Bronchus fibroblast of lung (primary cell): ENCODE results near the gene TMEM19. TPM values are rescaled to one million over a fixed set of nuclear protein-coding genes. Genes with fewer than 3 reads are reported as not detected.

Experiments
- total RNA-seq: library from RNA; depleted of rRNA; stranded (reverse); fragments of >200 nt; gene quantifications from 2 replicates; pipeline ENCODE4 v1.2.3, GENCODE V29; 2015

TMEM19 gene
- 13.7 and 17.0 TPM in 2 replicates for total RNA-seq

GRCh38 chr12:71685914-71686657 lies at the start of gene TMEM19:
TSS of gene TMEM19 (plus strand) at chr12:71686082. CDS start at chr12:71686681, 599 bp downstream.

GRCh38 chr12:71663561-71664410 lies 22.1 kb upstream of the TMEM19 start, which contains the start of the genes THAP2 and ZFC3H1:
TSS of gene THAP2 (plus strand) at chr12:71664301. CDS start at chr12:71664510, 209 bp downstream.
TSS of gene ZFC3H1 (minus strand) at chr12:71663848. CDS start at chr12:71663610, 238 bp downstream.

Other genes starting within 250 kb of the TMEM19 start
- gene LGR5, start 246.3 kb upstream of the TMEM19 start, total RNA-seq, result under 0.01 TPM in 1 of 2 replicates, not detected in the other
- gene ZFC3H1, start 22.2 kb upstream of the TMEM19 start, total RNA-seq, result 6.2 and 7.6 TPM in 2 replicates
- gene THAP2, start 21.8 kb upstream of the TMEM19 start, total RNA-seq, result 4.0 and 5.6 TPM in 2 replicates
- gene RAB21, start 68.8 kb downstream of the TMEM19 start, total RNA-seq, result 8.1 and 11.4 TPM in 2 replicates
- 9.1 and 10.3 TPM in 2 replicates for gene TBC1D15, start 153.7 kb downstream of the TMEM19 start, total RNA-seq